Vagina (tissue), 2 donors: ENCODE measurements around the gene ARHGEF28.

Source experiments
- CTCF ChIP-seq, 3 experiments: fragments of 450-650 bp in 2 of 3; fragments of 200-600 bp in 1 of 3; sonication (generic) in 1 of 3; IDR thresholded peaks; one replicate each; pipeline ENCODE4 v1.5.1; 2017 to 2019; ENCODE audit warnings: antibody characterized with exemption in 3 of 3, mild to moderate bottlenecking in 2 of 3, moderate library complexity in 2 of 3
- POLR2A ChIP-seq, 2 donors: fragments of 450-650 bp; IDR thresholded peaks; one replicate each; pipeline ENCODE4 v1.6.1; 2017; ENCODE audit warnings: antibody characterized with exemption in 2 of 2, mild to moderate bottlenecking in 2 of 2, moderate library complexity in 2 of 2

DNA sequence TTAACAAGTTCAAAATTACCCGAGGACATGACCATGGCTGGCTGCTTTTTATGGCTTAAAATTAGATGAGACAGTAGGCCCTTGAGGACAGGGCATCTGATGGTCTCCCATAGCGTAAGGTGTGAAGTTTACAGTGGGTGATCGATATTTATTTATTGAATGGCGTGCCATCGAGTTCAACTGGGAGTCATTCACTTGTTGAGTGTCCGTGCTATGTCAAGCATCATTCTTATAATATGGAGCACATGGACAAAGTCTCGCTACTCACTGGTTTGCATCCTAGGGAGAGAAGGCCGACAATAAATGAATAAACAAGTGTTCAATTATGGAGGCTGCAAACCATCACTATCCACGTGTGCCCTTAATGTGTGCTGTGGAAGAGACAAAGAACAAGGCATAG is 277.2 kb downstream of the ARHGEF28 start:
- TF ChIP-seq CTCF (IDR thresholded peaks at IDR 0.05) (no peak), POLR2A (IDR thresholded peaks at IDR 0.05) (no peak)
